AG10803 (cell line): ENCODE results near the gene H19.

Experiments
- DNase-seq: peaks from one replicate; pipeline ENCODE4 v3.0.0; 2010; ENCODE audit warnings: low read depth
- H3K4me3 ChIP-seq: 2 replicates; pipeline ENCODE4 v1.5.1; 2011; ENCODE audit warnings: mild to moderate bottlenecking, low read length, control low read depth
- TF ChIP-seq, protein P1 (sequence below): conservative IDR thresholded peaks from 2 replicates; pipeline ENCODE4 v1.5.1; 2011; ENCODE audit warnings: mild to moderate bottlenecking, low read length, control low read depth, inconsistent platforms

Gene H19

DNA sequence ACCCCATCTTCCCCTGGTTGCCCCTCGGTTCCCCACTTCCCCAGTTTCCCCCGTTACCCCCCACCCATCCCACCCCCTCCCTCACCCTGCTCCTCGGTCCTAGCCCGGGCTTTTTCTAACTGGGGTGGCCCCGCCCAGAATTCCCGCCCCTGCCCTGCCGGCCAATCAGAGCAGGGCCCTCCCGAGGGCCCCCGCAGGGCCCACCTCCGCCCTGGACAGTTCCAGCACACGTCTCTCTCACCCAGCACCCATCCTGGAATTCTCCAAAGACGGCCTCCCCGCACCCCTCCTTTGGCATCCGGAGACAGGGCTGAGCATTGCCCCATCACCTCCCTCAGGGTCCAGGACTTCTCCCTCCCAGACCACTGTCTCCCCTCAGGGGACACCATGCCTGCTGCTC, at the start of gene H19:
H19 (minus strand) TSS at position 88 of the 400 bp plus-strand sequence.
- TF ChIP-seq, protein P1, sequence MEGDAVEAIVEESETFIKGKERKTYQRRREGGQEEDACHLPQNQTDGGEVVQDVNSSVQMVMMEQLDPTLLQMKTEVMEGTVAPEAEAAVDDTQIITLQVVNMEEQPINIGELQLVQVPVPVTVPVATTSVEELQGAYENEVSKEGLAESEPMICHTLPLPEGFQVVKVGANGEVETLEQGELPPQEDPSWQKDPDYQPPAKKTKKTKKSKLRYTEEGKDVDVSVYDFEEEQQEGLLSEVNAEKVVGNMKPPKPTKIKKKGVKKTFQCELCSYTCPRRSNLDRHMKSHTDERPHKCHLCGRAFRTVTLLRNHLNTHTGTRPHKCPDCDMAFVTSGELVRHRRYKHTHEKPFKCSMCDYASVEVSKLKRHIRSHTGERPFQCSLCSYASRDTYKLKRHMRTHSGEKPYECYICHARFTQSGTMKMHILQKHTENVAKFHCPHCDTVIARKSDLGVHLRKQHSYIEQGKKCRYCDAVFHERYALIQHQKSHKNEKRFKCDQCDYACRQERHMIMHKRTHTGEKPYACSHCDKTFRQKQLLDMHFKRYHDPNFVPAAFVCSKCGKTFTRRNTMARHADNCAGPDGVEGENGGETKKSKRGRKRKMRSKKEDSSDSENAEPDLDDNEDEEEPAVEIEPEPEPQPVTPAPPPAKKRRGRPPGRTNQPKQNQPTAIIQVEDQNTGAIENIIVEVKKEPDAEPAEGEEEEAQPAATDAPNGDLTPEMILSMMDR, result no peak
- H3K4me3 ChIP-seq, result no peak within 1 kb of the TSS
- DNase-seq, result no peak

DNA sequence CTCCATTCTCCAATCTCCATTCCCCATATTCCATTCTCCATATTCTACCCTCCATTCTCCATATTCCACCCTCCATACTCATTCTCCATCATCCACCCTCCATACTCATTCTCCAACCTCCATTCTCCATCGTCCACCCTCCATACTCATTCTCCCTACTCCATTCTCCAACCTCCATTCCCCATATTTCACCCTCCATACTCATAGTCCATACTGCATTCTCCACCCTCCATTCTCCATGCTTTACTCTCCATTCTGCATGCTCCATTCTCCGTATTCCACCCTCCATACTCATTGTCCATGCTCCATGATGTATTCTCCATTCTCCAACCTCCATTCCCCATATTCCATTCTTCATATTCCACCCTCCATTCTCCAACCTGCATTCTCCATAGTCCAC, 44.3 kb upstream of the H19 start:
- no peak for DNase-seq
- H3K4me3 ChIP-seq, result no peak overlapping the region
- TF ChIP-seq, protein P1, result no peak

DNA sequence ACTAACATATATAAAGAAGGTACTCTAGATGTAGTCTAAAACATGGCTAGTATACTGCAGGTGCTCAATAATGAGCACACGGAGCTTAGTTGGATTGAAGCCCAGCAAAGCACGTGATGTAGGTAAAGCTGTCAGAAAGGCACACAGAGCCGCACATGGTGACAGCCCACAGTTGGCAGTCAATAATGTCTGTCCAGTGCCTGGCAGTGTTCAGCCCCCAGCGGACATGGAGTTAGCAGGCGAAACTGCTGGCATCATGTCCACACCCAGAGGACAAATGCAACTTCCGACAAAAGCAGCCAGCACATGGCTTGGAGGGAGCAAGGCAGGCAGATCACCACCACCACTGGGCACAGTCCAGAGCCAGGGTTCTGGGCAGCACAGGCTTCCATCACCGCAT, 43.5 kb upstream of the H19 start:
- TF ChIP-seq, protein P1, result no peak
- no peak for DNase-seq
- no peak overlapping the region for H3K4me3 ChIP-seq

GRCh38 chr11:2039198-2039759, 41.6 kb upstream of the H19 start:
- no peak for DNase-seq
- no peak overlapping the region for H3K4me3 ChIP-seq
- TF ChIP-seq, protein P1, result no peak

- DNase-seq, result no peak
- TF ChIP-seq, protein P1, result no peak
- H3K4me3 ChIP-seq, result no peak overlapping the region
Observed at GRCh38 chr11:2036863-2037486, 39.3 kb upstream of the H19 start.

- no peak overlapping the region for H3K4me3 ChIP-seq
- TF ChIP-seq, protein P1, result no peak
- DNase-seq, result no peak
Observed at GRCh38 chr11:2035382-2035781, 37.7 kb upstream of the H19 start.

DNA sequence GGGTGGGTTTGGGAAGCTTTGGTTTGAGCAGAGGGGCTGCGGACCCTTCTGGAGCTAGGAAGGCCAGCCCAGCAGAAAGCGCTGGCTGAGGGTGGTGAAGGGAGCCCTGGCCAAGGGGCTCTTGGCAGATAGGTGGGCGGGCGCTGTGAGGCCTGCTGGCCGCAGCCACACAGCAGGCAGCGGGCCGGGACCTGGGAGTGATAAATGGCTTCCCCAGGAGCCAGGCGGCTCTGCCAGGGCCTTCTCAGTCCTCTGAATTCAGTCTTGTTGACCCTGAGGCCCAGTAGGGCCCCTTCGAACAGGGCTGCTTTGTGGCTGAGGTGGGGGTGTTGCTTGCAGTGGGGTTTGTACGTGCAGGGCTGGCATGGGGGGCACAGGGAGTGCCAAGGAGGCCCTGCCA, 33.4 kb upstream of the H19 start:
- no peak overlapping the region for H3K4me3 ChIP-seq
- TF ChIP-seq, protein P1, result no peak

More for the DNA sequence above, 33.4 kb upstream of the H19 start:
- DNase-seq, result no peak
